T-helper 2 cell treated with Interferon-gamma antibody and Interleukin-4, amounts not matched to agents 5 μg/mL and 100 μg/mL, for 36 hours (primary cell): ENCODE results near the gene KIAA0232.
A peak's percentile ranks its signal among the peaks of the same experiment; 100 is the strongest.
"Not testable (repeated sequence)": the region's sequence is repeated elsewhere in the genome, so short reads cannot be mapped to it uniquely, and the experiment has no call there.

Source experiments
- DNase-seq: peaks from one replicate; pipeline ENCODE4 v3.0.0; 2021; ENCODE audit warnings: low spot score
- H3K27ac Mint-ChIP-seq: one replicate; pipeline ENCODE4 v1.8.0; 2021; ENCODE audit warnings: mild to moderate bottlenecking, mixed read lengths
- H3K27me3 Mint-ChIP-seq: one replicate; pipeline ENCODE4 v1.8.0; 2021; ENCODE audit warnings: low read depth, mixed read lengths
- H3K36me3 Mint-ChIP-seq: one replicate; pipeline ENCODE4 v1.8.0; 2021; ENCODE audit warnings: low read depth, mixed read lengths
- H3K4me1 Mint-ChIP-seq: one replicate; pipeline ENCODE4 v1.8.0; 2021; ENCODE audit warnings: low read depth, mixed read lengths
- H3K4me3 Mint-ChIP-seq: one replicate; pipeline ENCODE4 v1.8.0; 2022; ENCODE audit warnings: mild to moderate bottlenecking, moderate library complexity, mixed read lengths
- H3K9me3 Mint-ChIP-seq: one replicate; pipeline ENCODE4 v1.8.0; 2021; ENCODE audit warnings: mixed read lengths

Gene KIAA0232

DNA sequence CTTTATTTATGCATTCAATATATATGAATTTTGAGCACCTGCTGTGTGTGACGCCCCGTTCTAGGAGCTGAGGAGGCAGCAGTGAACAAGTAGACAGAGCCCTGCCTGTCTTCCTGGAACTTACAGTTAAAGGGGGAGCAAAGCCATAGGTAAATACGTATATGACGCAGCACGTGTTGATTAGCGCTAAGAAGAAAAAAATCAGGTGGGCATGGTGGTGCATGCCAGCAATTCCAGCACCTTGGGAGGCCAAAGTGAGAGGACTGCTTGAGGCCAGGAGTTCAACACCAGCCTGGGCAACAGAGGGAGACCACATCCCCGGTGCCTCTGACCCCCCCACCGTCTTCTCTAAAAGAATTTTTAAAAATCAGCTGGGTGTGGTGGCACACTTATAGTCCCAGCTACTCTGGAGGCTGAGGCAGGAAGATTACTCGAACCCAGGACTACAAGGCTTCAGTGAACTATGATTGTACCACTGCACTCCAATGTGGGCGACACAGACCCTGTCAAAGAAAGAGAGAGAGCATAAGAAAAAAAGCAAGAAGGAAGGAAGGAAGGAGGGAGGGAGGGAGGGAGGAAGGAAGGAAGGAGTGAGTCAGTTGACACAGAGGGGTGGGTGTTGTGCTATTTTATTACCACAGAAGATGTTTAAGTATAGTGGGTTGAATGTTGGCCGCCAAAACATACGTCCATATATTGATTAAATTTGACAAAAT lies 5.4 kb upstream of the KIAA0232 start:
- peaks cover 53% of the 10 kb centered on the region for H3K4me1 Mint-ChIP-seq
- peak overlapping the region; percentile 66 for H3K4me3 Mint-ChIP-seq
- peak overlapping the region; percentile 87 for H3K27ac Mint-ChIP-seq
- H3K27me3 Mint-ChIP-seq: peaks cover 4% of the 10 kb centered on the region
- no peak for DNase-seq
- no peaks in the 10 kb centered on the region for H3K9me3 Mint-ChIP-seq
- H3K36me3 Mint-ChIP-seq: no peaks in the 10 kb centered on the region

- peaks cover 53% of the 10 kb centered on the region for H3K4me1 Mint-ChIP-seq
Measured at GRCh38 chr4:6777636-6778281, 4.8 kb upstream of the KIAA0232 start.

GRCh38 chr4:6778435-6778834 lies 4.1 kb upstream of the KIAA0232 start:
- H3K27me3 Mint-ChIP-seq: peaks cover under 1% of the 10 kb centered on the region
- H3K4me3 Mint-ChIP-seq: no peak overlapping the region
- no peak for DNase-seq
- no peaks in the 10 kb centered on the region for H3K9me3 Mint-ChIP-seq
- H3K27ac Mint-ChIP-seq: peak overlapping the region; percentile 87
- no peaks in the 10 kb centered on the region for H3K36me3 Mint-ChIP-seq
- peaks cover 53% of the 10 kb centered on the region for H3K4me1 Mint-ChIP-seq

More at GRCh38 chr4:6777636-6778281, 4.8 kb upstream of the KIAA0232 start:
- H3K9me3 Mint-ChIP-seq: no peaks in the 10 kb centered on the region
- peaks cover 4% of the 10 kb centered on the region for H3K27me3 Mint-ChIP-seq
- no peaks in the 10 kb centered on the region for H3K36me3 Mint-ChIP-seq
- peak overlapping the region; percentile 87 for H3K27ac Mint-ChIP-seq
- H3K4me3 Mint-ChIP-seq: peak overlapping the region; percentile 43
- no peak for DNase-seq

DNA sequence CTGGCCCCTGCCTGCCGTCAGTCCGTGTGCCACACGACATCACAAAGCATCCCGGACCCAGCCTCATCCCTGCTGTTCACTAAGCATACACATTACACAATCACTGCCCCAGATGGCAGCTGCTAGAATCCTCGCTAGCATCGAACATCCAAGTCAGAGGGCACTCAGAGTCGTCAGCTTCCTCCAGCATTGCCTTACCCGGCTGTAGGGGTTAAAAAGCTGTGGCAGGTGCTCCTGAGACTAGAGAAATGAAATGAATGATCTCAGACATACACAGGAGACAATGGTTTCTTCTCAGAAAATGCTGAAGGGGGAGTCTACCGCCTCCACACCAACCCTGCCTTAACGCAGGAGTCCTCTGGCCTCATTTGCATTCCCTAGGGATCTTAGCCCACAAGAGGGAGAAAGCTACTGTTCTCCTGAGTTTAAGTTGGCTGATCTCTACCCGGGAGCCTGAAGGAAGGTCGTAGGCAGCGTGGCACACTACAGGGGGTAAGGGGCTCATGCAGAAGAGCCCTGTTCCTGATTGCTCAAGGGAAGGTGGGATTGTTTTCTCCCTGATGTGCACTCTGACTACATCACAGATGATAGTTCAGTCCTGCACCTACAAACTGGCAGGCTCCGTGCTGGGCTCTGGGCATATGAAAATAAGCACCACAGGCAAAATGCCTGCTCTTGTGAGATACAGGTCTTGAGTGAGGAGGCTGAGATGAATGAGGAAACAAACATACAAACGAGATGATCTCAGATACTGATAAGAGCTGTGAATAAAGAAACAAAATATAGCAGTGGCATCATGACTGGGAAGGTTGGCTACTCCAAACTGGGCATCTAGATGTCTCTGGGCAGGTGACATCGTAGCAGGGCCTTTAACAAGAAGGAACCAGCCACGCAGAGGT lies 2.6 kb upstream of the KIAA0232 start:
- no peak for DNase-seq
- Mint-ChIP-seq H3K4me3 (peak overlapping the region; percentile 37), H3K27ac (peak overlapping the region; percentile 20), H3K9me3 (no peaks in the 10 kb centered on the region), H3K36me3 (no peaks in the 10 kb centered on the region), H3K27me3 (no peaks in the 10 kb centered on the region), H3K4me1 (peaks cover 55% of the 10 kb centered on the region)

DNA sequence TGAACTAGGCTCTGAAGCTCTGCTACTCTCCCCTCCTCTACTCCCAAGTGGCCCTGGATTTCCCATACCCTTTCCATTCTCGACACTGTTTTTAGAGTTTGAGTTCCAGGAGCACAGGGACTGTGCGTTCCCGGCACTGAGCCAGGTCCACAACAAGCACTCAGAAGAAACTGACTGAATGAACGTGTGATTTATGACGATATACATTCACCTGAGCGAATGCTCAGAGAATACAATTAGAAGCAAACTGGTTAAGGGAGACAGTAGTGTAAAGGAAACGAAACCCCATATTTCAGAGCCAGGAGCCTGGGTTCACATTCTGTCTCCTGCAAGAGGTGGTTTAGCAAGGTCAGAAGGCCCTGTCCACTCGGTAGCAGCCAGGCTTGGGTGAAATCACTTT lies 1.4 kb upstream of the KIAA0232 start:
- no peak for DNase-seq
- H3K27ac Mint-ChIP-seq: no peak overlapping the region
- peaks cover 3% of the 10 kb centered on the region for H3K36me3 Mint-ChIP-seq
- H3K4me3 Mint-ChIP-seq: peak overlapping the region; percentile 64
- H3K4me1 Mint-ChIP-seq: peaks cover 57% of the 10 kb centered on the region
- no peaks in the 10 kb centered on the region for H3K9me3 Mint-ChIP-seq
- H3K27me3 Mint-ChIP-seq: no peaks in the 10 kb centered on the region

- Mint-ChIP-seq H3K27ac (peak overlapping the region; percentile 61), H3K27me3 (no peaks in the 10 kb centered on the region), H3K36me3 (peaks cover 3% of the 10 kb centered on the region), H3K4me1 (peaks cover 57% of the 10 kb centered on the region), H3K4me3 (peak overlapping the region; percentile 64), H3K9me3 (no peaks in the 10 kb centered on the region)
- no peak for DNase-seq
Measured at GRCh38 chr4:6781561-6781960, 966 bp upstream of the KIAA0232 start.

DNA sequence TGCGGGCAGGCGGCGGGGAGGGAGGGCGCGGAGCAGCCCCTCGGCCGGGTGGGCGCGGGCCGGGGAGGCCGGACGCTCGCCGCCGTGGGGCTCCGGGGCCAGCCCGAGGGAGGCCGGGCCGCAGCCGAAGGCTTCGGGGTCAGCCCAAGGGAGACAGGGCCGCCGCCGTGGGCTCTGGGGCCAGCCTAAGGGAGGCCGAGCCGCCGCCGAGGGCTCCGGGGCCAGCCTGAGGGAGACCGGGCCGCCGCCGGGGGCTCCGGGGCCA lies 251 bp downstream of the KIAA0232 start:
- Mint-ChIP-seq H3K4me3 (no peak overlapping the region), H3K9me3 (no peaks in the 10 kb centered on the region), H3K27me3 (no peaks in the 10 kb centered on the region), H3K27ac (no peak overlapping the region), H3K4me1 (peaks cover 54% of the 10 kb centered on the region), H3K36me3 (peaks cover 7% of the 10 kb centered on the region)
- DNase-seq: no peak

GRCh38 chr4:6783111-6783981 lies 819 bp downstream of the KIAA0232 start:
- H3K36me3 Mint-ChIP-seq: peaks cover 7% of the 10 kb centered on the region
- no peaks in the 10 kb centered on the region for H3K9me3 Mint-ChIP-seq
- peak overlapping the region; percentile 81 for H3K27ac Mint-ChIP-seq
- H3K4me1 Mint-ChIP-seq: peaks cover 52% of the 10 kb centered on the region
- H3K27me3 Mint-ChIP-seq: no peaks in the 10 kb centered on the region
- H3K4me3 Mint-ChIP-seq: peak overlapping the region; percentile 87
- peak; percentile 87 for DNase-seq

GRCh38 chr4:6785572-6785925 lies 3.0 kb downstream of the KIAA0232 start:
- peak overlapping the region; percentile 2 for H3K4me3 Mint-ChIP-seq
- DNase-seq: no peak

DNA sequence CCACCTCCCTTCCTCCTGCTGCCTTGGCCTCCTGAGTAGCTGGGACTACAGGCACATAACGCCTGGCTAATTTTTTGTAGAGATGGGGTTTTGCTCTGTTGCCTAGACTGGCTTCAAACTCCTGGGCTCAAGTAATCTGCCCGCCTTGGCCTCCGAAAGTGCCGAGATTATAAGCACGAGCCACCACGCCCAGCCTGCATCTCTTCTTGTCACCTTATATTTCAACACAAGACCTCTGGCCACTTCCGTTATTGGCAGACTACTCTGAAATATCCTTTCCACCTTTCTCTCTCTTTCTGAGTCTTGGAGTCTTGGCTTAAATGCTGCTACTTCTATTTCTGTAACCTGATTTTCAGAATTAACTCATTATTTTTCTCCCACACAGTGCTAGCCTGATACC lies 5.6 kb downstream of the KIAA0232 start:
- peaks cover 38% of the 10 kb centered on the region for H3K4me1 Mint-ChIP-seq
- no peak overlapping the region for H3K4me3 Mint-ChIP-seq
- no peak for DNase-seq
- H3K9me3 Mint-ChIP-seq: peaks cover 6% of the 10 kb centered on the region
- peaks cover 22% of the 10 kb centered on the region for H3K36me3 Mint-ChIP-seq
- H3K27ac Mint-ChIP-seq: no peak overlapping the region
- no peaks in the 10 kb centered on the region for H3K27me3 Mint-ChIP-seq

More at GRCh38 chr4:6785572-6785925, 3.0 kb downstream of the KIAA0232 start:
- no peak overlapping the region for H3K27ac Mint-ChIP-seq
- peaks cover 39% of the 10 kb centered on the region for H3K4me1 Mint-ChIP-seq
- H3K9me3 Mint-ChIP-seq: no peaks in the 10 kb centered on the region
- H3K27me3 Mint-ChIP-seq: no peaks in the 10 kb centered on the region
- peaks cover 10% of the 10 kb centered on the region for H3K36me3 Mint-ChIP-seq

- H3K36me3 Mint-ChIP-seq: peaks cover 24% of the 10 kb centered on the region
- H3K4me3 Mint-ChIP-seq, H3K27ac Mint-ChIP-seq, DNase-seq, H3K27me3 Mint-ChIP-seq, H3K9me3 Mint-ChIP-seq: not testable (repeated sequence)
- peaks cover 41% of the 10 kb centered on the region for H3K4me1 Mint-ChIP-seq
Measured at GRCh38 chr4:6791245-6791644, 8.7 kb downstream of the KIAA0232 start.

DNA sequence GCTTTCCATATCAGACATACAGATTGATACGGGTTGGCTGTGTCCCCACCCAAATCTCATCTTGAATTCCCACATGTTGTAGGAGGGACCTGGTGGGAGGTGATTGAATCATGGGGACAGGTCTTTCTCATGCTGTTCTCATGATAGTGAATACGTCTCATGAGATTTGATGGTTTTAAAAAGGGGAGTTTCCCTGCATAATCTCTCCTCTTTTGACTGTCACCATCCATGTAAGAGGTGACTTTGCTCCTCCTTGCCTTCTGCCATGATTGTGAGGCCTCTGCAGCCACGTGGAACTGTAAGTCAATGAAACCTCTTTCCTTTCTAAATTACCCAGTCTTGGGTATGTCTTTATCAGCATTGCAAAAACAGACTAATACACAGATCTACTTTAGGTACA lies 9.3 kb downstream of the KIAA0232 start:
- Mint-ChIP-seq H3K36me3 (peaks cover 28% of the 10 kb centered on the region), H3K4me1 (peaks cover 42% of the 10 kb centered on the region)
- H3K4me3 Mint-ChIP-seq, H3K27ac Mint-ChIP-seq, H3K27me3 Mint-ChIP-seq, DNase-seq, H3K9me3 Mint-ChIP-seq: not testable (repeated sequence)

GRCh38 chr4:6794189-6794588 lies 11.7 kb downstream of the KIAA0232 start:
- H3K4me1 Mint-ChIP-seq: peaks cover 37% of the 10 kb centered on the region
- no peak for DNase-seq
- peaks cover 6% of the 10 kb centered on the region for H3K9me3 Mint-ChIP-seq
- no peak overlapping the region for H3K4me3 Mint-ChIP-seq
- peaks cover 24% of the 10 kb centered on the region for H3K36me3 Mint-ChIP-seq
- H3K27me3 Mint-ChIP-seq: no peaks in the 10 kb centered on the region
- peak overlapping the region; percentile 4 for H3K27ac Mint-ChIP-seq
